Suprapubic skin (tissue), 4 donors: ENCODE measurements around the gene CAMK1D. TPM values are rescaled to one million over a fixed set of nuclear protein-coding genes. Genes with fewer than 3 reads are reported as not detected.
A peak's percentile ranks its signal among the peaks of the same experiment; 100 is the strongest.

Source experiments
- DNase-seq, 2 donors: peaks; one replicate each; pipeline ENCODE4 v3.0.0-alpha.2; 2019; ENCODE audit warnings: low spot score in 2 of 2
- H3K27ac ChIP-seq: fragments of 200-600 bp; sonication (generic); one replicate; pipeline ENCODE4 v1.5.1; 2019
- H3K27me3 ChIP-seq: fragments of 200-600 bp; sonication (generic); one replicate; pipeline ENCODE4 v1.5.1; 2019
- H3K36me3 ChIP-seq: fragments of 200-600 bp; sonication (generic); one replicate; pipeline ENCODE4 v1.5.1; 2019
- H3K4me1 ChIP-seq: fragments of 200-600 bp; sonication (generic); one replicate; pipeline ENCODE4 v1.5.1; 2019
- H3K4me3 ChIP-seq: fragments of 200-600 bp; sonication (generic); one replicate; pipeline ENCODE4 v1.5.1; 2019; ENCODE audit warnings: mild to moderate bottlenecking
- H3K9me3 ChIP-seq: fragments of 200-600 bp; sonication (generic); one replicate; pipeline ENCODE4 v1.5.1; 2019
- CTCF ChIP-seq, 2 donors: fragments of 200-600 bp in 1 of 2; fragments of 450-650 bp in 1 of 2; sonication (generic) in 1 of 2; IDR thresholded peaks; one replicate each; pipeline ENCODE4 v1.5.1; 2016 to 2019; ENCODE audit warnings: antibody characterized with exemption in 2 of 2, mild to moderate bottlenecking in 1 of 2, moderate library complexity in 1 of 2
- EP300 ChIP-seq: sonication (generic); formaldehyde crosslinking; IDR thresholded peaks from one replicate; pipeline ENCODE4 v1.6.1; 2017; ENCODE audit warnings: antibody characterized with exemption
- POLR2A ChIP-seq, 2 donors: fragments of 450-650 bp; IDR thresholded peaks; one replicate each; pipeline ENCODE4 v1.6.1; 2017; ENCODE audit warnings: antibody characterized with exemption in 2 of 2, mild to moderate bottlenecking in 2 of 2, moderate library complexity in 2 of 2
- POLR2AphosphoS5 ChIP-seq, 3 donors: sonication (generic); formaldehyde crosslinking; IDR thresholded peaks; one replicate each; pipeline ENCODE4 v1.6.1; 2017; ENCODE audit warnings: antibody characterized with exemption in 3 of 3
- WGBS: methylation state at CpG from one replicate; pipeline ENCODE4 v1.1.5; 2018; 5-methylcytosine and 5-hydroxymethylcytosine counted together
- total RNA-seq, 4 donors: library from RNA; depleted of rRNA; stranded (reverse); fragments of >200 nt; gene quantifications; one replicate each; pipeline ENCODE4 v1.1.0, GENCODE V29; 2016

The CAMK1D gene
- total RNA-seq, 4 donors from 2014 or later: 26.4 to 31.3 (median 30.2) TPM

- no peaks in the 10 kb centered on the region for H3K36me3 ChIP-seq
- DNase-seq: no peak
- H3K4me3 ChIP-seq: no peak overlapping the region
- H3K4me1 ChIP-seq: peaks cover 16% of the 10 kb centered on the region
- H3K27ac ChIP-seq: peak overlapping the region; percentile 12
- H3K27me3 ChIP-seq: no peaks in the 10 kb centered on the region
- no peaks in the 10 kb centered on the region for H3K9me3 ChIP-seq
- WGBS: 59% methylated on average over 3 of the region's 3 CpGs
- no peak for TF ChIP-seq POLR2AphosphoS5 (IDR thresholded peaks at IDR 0.05)
- TF ChIP-seq EP300: no peak
- no peak for TF ChIP-seq POLR2A (IDR thresholded peaks at IDR 0.05)
- TF ChIP-seq CTCF (IDR thresholded peaks at IDR 0.05): no peak
Measured at GRCh38 chr10:12448340-12448728, 99.0 kb downstream of the CAMK1D start.

- Histone ChIP-seq H3K9me3 (no peaks in the 10 kb centered on the region), H3K4me3 (no peak overlapping the region), H3K27ac (no peak overlapping the region), H3K27me3 (no peaks in the 10 kb centered on the region), H3K36me3 (no peaks in the 10 kb centered on the region), H3K4me1 (peaks cover 16% of the 10 kb centered on the region)
- 66% methylated on average over 18 of the region's 18 CpGs for WGBS
- DNase-seq: no peak
- no peak for TF ChIP-seq CTCF (IDR thresholded peaks at IDR 0.05)
- no peak for TF ChIP-seq POLR2AphosphoS5 (IDR thresholded peaks at IDR 0.05)
- TF ChIP-seq POLR2A (IDR thresholded peaks at IDR 0.05): no peak
- no peak for TF ChIP-seq EP300
Measured at GRCh38 chr10:12448729-12449391, 99.5 kb downstream of the CAMK1D start.

GRCh38 chr10:12455318-12455717, 106.0 kb downstream of the CAMK1D start:
- TF ChIP-seq CTCF (IDR thresholded peaks at IDR 0.05): no peak
- no peak for TF ChIP-seq POLR2A (IDR thresholded peaks at IDR 0.05)
- DNase-seq: no peak
- WGBS: 88% methylated on average over 5 of the region's 5 CpGs
- H3K36me3 ChIP-seq: no peaks in the 10 kb centered on the region
- H3K4me1 ChIP-seq: peaks cover 15% of the 10 kb centered on the region
- H3K4me3 ChIP-seq: no peak overlapping the region
- no peaks in the 10 kb centered on the region for H3K27me3 ChIP-seq
- no peak overlapping the region for H3K27ac ChIP-seq
- H3K9me3 ChIP-seq: no peaks in the 10 kb centered on the region

GRCh38 chr10:12455766-12456165, 106.4 kb downstream of the CAMK1D start:
- Histone ChIP-seq H3K4me1 (peaks cover 15% of the 10 kb centered on the region), H3K9me3 (no peaks in the 10 kb centered on the region), H3K4me3 (no peak overlapping the region), H3K27ac (no peak overlapping the region), H3K36me3 (no peaks in the 10 kb centered on the region), H3K27me3 (no peaks in the 10 kb centered on the region)
- TF ChIP-seq CTCF (IDR thresholded peaks at IDR 0.05) (no peak), POLR2AphosphoS5 (IDR thresholded peaks at IDR 0.05) (no peak), POLR2A (IDR thresholded peaks at IDR 0.05) (no peak)
- 44% methylated on average over 4 of the region's 4 CpGs for WGBS
- no peak for DNase-seq

- Histone ChIP-seq H3K27me3 (no peaks in the 10 kb centered on the region), H3K27ac (no peak overlapping the region), H3K9me3 (no peaks in the 10 kb centered on the region), H3K4me3 (no peak overlapping the region), H3K4me1 (peaks cover 15% of the 10 kb centered on the region), H3K36me3 (no peaks in the 10 kb centered on the region)
- 60% methylated on average over 4 of the region's 4 CpGs for WGBS
- no peak for TF ChIP-seq EP300
- TF ChIP-seq POLR2A (IDR thresholded peaks at IDR 0.05): no peak
- no peak for TF ChIP-seq POLR2AphosphoS5 (IDR thresholded peaks at IDR 0.05)
- TF ChIP-seq CTCF (IDR thresholded peaks at IDR 0.05): no peak
- no peak for DNase-seq
Measured at GRCh38 chr10:12459340-12459739, 110.0 kb downstream of the CAMK1D start.
